NCI-H187 (cell line): Measurements from ENCODE around the gene HOXA3.

Experiments used
- DNase-seq, 2 experiments: peaks; one replicate each; lab custom pipeline; 2025; lab: John Stamatoyannopoulos, UW

The HOXA3 gene

GRCh38 chr7:27165996-27166530 lies 13.7 kb upstream of the HOXA3 start:
- no peak for DNase-seq

- DNase-seq, result no peak
Measured at GRCh38 chr7:27165089-27165995, 13.0 kb upstream of the HOXA3 start, which contains the start of gene HOXA9. Gene HOXA9 (minus strand): TSS chr7:27165537. CDS start chr7:27165457, 80 bp downstream.

DNA sequence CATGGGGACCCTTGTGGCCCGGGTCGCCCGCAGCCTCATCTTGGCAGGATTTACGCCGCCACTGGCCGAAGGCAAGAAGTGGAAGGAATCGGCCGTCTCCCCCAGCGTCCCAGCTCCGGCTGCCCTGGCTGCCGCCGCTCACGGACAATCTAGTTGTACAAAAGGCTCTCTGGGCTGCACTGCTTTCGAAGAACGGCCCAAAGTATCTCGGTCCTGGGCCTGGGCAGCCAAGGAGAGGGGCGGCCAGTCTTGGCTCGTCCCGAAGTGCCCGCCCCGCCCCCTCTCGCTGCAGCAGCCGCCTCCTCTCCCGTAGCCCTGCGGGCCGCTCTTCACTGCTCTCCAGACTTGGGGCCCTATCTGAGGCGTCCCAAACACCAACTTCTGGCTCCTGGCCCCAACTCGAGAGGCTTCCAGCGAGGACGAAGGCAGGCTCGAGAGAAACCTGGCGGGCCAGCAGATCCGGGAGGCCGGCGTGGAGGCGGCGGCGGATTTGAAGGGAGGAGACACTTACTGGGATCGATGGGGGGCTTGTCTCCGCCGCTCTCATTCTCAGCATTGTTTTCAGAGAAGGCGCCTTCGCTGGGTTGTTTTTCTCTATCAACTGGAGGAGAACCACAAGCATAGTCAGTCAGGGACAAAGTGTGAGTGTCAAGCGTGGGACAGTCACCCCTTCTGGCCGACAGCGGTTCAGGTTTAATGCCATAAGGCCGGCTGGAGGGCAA lies 12.1 kb upstream of the HOXA3 start:
- no peak for DNase-seq

- DNase-seq, result no peak
Measured at GRCh38 chr7:27164045-27164366, 11.6 kb upstream of the HOXA3 start.

- no peak for DNase-seq
Measured at GRCh38 chr7:27163288-27164044, 11.1 kb upstream of the HOXA3 start.

DNA sequence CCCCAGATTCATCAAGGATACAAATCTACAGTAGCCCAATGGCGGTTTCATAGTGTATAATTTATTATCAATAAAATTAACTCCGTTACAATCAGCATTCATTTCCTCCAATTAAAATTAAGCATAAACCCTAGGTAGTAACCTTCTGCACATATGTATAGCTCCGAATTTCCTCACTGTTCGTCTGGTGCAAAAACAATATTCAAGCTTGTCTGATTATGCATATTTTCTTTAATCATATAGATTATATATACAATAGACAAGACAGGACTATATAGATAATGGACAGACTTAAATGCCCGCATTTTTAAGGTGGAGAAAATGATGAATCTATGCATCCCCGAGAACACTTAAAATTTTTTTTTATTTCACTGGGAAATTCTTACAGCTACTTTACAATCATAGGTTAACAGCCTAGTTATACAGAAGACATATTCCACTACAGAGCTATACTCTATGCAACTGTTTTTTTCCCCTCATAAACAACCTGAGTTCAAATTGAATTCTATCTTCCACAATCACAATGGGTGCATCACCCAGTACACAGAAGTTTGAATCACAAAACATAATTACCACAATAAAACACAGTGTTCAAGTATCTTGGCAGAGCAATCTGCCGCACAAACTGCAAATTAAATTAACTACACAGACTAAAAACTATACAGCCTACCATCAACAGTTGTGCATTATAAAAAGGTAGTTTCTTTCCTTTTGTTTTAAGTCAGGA lies 10.3 kb upstream of the HOXA3 start:
- no peak for DNase-seq

DNA sequence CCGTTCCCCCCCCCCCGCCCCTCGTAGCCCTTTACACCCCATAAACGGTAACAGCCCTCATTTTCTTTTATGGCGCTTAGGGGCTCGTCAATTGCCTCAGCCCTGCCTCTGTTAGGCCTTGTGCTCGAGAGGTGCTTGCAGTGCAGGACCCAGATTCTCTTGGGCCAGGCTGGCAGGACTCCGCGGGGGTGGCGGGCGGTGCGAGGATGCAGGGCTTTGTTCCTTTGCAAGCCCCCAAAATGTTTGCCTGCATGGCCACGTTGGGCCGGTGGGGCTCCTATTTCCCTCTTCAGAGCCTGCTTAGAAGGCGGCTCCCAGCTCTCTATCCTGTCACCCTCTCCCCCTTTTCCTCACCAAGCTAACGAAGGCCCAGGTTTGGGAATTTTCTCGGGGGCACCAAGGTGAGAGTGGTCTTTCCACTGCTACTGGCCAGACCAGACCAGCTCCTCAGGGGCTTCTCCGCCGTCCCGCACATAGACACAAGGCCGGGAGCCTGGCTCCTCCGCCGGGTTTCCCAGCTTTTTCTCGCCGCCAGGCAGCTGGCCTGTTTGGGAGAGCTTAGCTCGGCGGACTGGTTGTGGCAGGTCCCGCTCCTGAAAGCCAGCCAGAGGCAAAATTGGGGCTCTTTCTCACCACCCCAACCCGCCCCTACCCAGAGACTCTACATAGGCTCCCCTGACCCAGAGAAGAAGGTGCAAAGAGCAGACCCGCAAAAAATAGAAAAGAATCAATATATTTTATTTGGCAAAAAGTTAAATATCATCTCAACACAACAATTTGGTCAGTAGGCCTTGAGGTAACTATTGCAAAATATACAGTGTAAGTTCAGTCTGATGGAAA lies 9.6 kb upstream of the HOXA3 start:
- DNase-seq, result no peak

DNA sequence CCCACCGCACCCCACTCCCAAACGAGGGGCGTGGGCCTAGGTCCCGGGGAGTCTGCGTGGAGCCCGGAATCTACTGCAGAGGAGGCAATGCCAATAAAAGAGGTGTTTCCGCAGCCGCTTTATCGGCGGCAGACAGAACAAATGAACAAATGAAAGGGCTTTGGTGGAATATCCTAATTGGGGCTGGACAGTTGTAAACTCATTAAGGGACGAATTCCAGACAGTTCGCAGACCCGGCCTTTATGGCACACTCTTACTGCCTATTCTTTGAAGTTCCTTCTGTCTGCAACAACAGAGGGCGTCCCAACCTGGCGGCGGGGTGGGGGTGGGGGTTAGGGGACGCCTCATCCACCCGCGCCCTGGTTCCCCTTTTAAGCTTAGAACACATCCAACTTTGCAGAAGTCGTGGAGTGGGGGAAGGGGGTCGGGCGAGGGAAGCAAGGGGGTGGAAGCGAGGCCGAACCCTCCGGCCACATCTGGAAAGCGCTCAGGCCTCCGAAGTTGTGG lies 8.9 kb upstream of the HOXA3 start:
- DNase-seq, result no peak

DNA sequence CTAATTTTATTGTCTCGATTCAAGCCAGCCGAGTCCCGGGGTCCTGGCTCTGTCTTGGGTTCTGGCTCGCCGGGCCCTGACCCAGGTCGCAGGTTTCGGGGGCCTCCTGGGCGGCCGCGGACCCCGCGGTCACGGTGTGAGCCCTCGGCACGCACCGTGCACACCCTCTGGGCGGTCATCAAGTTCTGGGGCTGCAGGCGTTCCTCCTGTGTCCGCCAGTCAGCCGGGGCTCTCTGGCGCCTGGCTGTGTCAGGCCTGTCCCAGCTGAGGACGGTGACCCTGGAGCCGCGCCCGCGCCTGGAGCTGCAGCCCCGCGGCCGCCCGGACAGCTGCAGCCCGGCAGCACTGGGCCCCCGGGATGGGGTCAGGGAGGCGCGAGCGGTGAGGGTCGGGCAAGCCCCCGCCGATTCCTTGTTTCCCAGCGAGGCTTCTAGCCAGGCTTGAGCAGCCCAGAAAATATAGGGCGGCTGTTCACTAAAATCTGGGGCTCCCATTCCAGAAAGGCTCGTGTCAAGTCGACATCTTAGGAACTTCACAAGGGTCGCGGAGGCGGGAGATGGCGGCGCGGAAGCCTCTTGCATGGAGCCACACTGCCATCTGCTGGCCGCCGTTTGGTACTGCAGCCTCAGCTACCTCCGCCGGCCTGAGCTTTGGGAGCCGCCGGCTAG lies 8.3 kb upstream of the HOXA3 start:
- peak; percentile 53 to 71 for DNase-seq

- DNase-seq, result no peak
Measured at GRCh38 chr7:27160145-27160545, 7.8 kb upstream of the HOXA3 start.

- no peak for DNase-seq
Measured at GRCh38 chr7:27159266-27160144, 7.1 kb upstream of the HOXA3 start.

GRCh38 chr7:27158436-27159265 lies 6.3 kb upstream of the HOXA3 start:
- DNase-seq, result no peak

DNA sequence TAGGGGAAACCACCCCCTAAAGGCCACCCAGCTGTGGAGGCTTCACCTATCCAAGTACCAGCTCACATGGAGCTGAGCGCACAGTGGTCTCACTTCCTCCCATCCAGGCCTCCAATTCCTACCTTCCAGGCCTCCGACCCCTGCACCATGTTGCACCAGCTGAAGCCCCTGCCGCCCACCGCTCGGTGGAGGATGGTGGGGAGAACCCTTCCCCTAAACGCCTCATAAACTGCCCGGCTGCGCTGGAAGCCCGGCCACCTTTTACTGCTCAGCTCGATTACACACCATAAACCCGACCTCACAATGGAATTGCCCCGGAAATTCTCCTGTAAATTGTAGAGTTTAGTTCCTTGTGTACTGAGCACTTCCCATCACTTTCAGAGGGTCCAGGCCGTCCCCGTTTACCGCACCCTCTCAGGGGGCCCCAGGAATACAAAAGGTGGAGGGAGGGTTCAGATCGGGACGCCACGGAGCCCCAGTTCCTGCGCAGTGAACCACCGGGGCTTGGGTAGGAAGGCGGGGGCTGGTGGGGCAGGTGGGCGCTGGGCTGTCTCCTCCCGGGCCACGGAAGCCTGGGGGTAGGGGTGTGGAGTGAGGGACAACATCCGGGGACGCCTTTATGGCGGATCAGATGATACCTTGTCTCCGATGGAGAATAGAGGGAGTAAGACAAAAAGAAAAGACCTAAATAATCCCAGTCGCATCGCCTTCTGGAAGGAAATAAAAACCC lies 5.5 kb upstream of the HOXA3 start:
- DNase-seq, result no peak

DNA sequence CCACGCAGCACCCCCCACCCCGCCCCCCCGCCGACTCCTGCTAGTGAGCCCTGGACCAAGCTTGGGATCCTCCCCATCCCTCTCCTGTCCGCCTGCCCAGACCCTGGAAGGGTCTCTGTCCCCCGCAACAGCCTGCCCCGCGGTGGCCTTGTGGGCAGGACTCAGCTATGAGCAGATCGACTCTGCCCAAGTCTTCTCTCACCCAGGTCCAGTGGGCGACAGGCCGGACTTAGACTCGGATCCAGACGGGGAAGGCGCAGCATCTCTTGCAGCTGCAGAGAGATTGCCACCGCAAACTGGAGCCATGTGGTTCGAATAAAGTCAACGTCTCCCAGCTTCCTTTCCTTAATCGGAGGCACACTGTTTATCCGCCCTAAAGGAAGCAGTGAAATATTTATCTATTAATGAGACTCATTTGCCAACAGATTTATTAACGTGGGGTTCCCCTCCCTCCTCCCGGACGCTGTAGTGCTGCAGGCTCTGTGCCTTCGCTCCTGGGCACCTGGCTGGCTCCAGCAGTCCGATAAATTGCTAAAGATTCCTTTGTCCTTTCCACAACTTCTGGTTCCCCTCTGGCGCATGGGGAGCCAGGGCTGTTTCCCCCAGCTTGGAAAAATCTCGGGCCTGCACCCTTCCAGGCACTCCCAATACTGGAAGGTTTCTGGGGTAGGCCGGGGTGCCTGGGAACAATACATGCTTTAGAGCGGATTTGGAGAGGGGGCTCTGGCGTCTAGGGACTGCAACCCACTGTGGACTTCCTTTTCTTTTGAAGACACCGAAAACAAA lies 4.7 kb upstream of the HOXA3 start:
- no peak for DNase-seq

DNA sequence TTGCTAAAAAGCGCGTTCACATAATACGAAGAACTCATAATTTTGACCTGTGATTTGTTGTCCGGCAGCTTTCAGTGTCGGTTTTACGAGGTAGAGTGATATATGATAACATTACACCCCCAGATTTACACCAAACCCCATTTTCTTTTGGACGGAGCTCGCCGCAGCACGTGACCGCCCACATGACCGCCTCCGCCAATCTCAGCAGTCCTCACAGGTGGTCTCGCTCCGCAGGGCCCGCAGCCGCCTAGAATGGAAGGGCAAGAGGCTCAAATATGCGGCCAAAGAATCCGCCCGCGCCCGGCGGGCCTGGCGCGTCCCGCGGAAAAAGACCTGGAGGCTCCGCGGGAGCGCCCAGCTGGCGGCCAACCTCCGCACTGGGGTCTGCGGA lies 4.1 kb upstream of the HOXA3 start, which contains the start of gene HOXA7:
Gene HOXA7 (minus strand): TSS at position 168 of the 391 bp plus-strand sequence. CDS start 130 bp downstream, at position 38.
- peak; percentile 30 to 46 for DNase-seq

DNA sequence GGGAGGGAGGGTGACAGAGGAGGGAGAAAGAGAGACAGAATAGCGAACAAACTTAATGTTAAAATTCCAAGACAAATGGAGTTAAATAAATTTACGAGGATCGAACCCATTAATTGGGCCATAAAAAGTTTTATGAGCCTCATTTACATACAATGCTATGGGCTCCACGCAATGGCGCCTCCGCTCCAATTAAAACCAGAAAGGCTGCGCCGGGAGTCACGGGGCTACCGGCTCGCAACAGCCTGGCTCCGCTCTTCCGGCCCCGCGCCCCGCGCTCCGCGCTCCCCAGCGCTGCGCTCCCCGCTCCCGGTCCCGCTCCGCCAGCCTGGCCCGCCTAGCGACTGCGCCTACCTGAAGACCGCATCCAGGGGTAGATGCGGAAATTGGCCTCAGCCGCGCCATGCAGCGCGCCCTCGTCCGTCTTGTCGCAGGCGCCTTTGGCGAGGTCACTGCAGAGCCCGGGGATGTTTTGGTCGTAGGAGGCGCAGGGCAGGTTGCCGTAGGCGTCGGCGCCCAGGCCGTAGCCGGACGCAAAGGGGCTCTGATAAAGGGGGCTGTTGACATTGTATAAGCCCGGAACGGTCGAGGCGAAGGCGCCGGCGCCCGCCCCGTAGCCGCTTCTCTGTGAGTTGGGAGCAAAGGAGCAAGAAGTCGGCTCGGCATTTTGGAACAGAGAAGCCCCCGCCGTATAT lies 3.6 kb upstream of the HOXA3 start:
- DNase-seq, result no peak
